ENCODE measurements around the gene CXCL12.

CXCL12 gene

GRCh38 chr10:44384601-44385025 is 284 bp downstream of the CXCL12 start:
- peak overlapping the region; percentile 52 for H3K4me3 ChIP-seq (ENCODE audit: low read depth, low read length)
- TF ChIP-seq CTCF (IDR thresholded peaks at IDR 0.05; ENCODE audit: low read depth, low read length), result no peak

- no peak for TF ChIP-seq CTCF (IDR thresholded peaks at IDR 0.05; ENCODE audit: low read depth, low read length)
- peak overlapping the region; percentile 52 for H3K4me3 ChIP-seq (ENCODE audit: low read depth, low read length)
Measured at GRCh38 chr10:44383749-44384600, 922 bp downstream of the CXCL12 start.

- TF ChIP-seq CTCF (IDR thresholded peaks at IDR 0.05; ENCODE audit: low read depth, low read length), result no peak
- no peak overlapping the region; the same call in 1 of the 2 replicates for H3K4me3 ChIP-seq (ENCODE audit: low read depth, low read length)
Measured at GRCh38 chr10:44382981-44383748, 1.7 kb downstream of the CXCL12 start.

GRCh38 chr10:44382131-44382858 is 2.6 kb downstream of the CXCL12 start:
- TF ChIP-seq CTCF (IDR thresholded peaks at IDR 0.05; ENCODE audit: low read depth, low read length), result no peak
- no peak overlapping the region for H3K4me3 ChIP-seq (ENCODE audit: low read depth, low read length)

- no peak for TF ChIP-seq CTCF (IDR thresholded peaks at IDR 0.05; ENCODE audit: low read depth, low read length)
- no peak overlapping the region for H3K4me3 ChIP-seq (ENCODE audit: low read depth, low read length)
Measured at GRCh38 chr10:44380829-44381600, 3.9 kb downstream of the CXCL12 start.

- H3K4me3 ChIP-seq (ENCODE audit: low read depth, low read length), result no peak overlapping the region
- no peak for TF ChIP-seq CTCF (IDR thresholded peaks at IDR 0.05; ENCODE audit: low read depth, low read length)
Measured at GRCh38 chr10:44379907-44380306, 5.0 kb downstream of the CXCL12 start.

All from WI38 (cell line).